Measurements from ENCODE around the gene RPS10. TPM values are rescaled to one million over a fixed set of nuclear protein-coding genes. Genes with fewer than 3 reads are reported as not detected.

The RPS10 gene
- total and polyA plus RNA-seq, 12 donors, result 551 to 2,567 (median 630) TPM

DNA sequence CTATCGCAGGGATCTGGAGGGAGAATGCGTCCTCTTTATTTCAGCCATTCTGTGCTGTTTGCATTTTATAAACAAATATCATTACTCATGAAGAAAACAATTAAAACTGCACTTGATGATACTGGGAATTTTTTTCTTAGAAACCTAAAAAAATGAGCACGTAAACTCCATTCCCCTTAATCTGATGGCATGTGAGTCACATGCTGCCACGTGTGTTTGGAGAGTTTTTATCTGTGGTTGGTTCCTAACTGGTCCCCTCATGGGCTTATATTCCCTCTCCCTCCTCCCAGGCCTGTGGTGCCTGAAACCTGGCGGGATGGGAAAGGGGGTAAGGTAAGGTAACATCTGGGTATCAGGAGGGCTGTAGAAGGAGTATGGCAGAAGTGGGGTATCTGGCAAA is 46.6 kb upstream of the RPS10 start:
- no peaks in the 10 kb centered on the region for H3K4me1 ChIP-seq
- 81 to 85% methylated on average over 5 of the region's 5 CpGs for WGBS, 2 donors
- peaks cover 0 to 12% (median 0%) of the 10 kb centered on the region in 11 donors for H3K9me3 ChIP-seq
- ATAC-seq, result no peak
- TF ChIP-seq, protein P1, sequence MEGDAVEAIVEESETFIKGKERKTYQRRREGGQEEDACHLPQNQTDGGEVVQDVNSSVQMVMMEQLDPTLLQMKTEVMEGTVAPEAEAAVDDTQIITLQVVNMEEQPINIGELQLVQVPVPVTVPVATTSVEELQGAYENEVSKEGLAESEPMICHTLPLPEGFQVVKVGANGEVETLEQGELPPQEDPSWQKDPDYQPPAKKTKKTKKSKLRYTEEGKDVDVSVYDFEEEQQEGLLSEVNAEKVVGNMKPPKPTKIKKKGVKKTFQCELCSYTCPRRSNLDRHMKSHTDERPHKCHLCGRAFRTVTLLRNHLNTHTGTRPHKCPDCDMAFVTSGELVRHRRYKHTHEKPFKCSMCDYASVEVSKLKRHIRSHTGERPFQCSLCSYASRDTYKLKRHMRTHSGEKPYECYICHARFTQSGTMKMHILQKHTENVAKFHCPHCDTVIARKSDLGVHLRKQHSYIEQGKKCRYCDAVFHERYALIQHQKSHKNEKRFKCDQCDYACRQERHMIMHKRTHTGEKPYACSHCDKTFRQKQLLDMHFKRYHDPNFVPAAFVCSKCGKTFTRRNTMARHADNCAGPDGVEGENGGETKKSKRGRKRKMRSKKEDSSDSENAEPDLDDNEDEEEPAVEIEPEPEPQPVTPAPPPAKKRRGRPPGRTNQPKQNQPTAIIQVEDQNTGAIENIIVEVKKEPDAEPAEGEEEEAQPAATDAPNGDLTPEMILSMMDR (IDR thresholded peaks at IDR 0.05), result no peak
- no peak overlapping the region for H3K4me3 ChIP-seq
- H3K27ac ChIP-seq, result no peak overlapping the region
- H3K27me3 ChIP-seq, result no peaks in the 10 kb centered on the region
- DNase-seq, result no peak
- no peaks in the 10 kb centered on the region for H3K36me3 ChIP-seq
- intact Hi-C loops (cut with DNase I), result no loop called here

DNA sequence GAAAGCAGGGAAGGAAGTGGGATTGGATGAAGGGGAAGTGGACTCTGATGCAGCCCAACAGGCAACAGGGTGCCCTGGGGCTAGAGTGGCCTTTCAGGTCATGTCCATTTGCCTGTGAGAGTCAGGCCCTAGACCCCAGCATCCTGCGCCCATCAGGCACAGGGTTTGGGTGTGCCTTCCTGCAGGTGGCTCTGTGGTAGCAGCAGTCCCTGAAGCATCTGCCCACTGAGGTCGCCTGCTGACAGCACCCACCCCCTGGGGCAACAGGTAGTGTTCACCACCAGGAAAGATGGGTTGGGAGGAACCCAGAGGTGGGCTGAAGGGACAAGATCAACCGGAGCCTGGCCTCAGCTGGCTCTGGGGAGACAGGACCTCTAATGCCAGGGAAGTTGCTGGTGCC is 43.6 kb upstream of the RPS10 start:
- no peak for ATAC-seq
- Histone ChIP-seq H3K9me3 (peaks cover 0 to 12% (median 0%) of the 10 kb centered on the region in 11 donors), H3K27ac (no peak overlapping the region), H3K4me3 (no peak overlapping the region), H3K27me3 (peaks cover 0 to 27% (median 22%) of the 10 kb centered on the region in 7 donors), H3K36me3 (no peaks in the 10 kb centered on the region), H3K4me1 (peaks cover 0 to 14% (median 6%) of the 10 kb centered on the region in 9 donors)
- no peak for DNase-seq
- TF ChIP-seq, protein P1 (IDR thresholded peaks at IDR 0.05), result no peak
- intact Hi-C loops (cut with DNase I), result loop anchor here in 3 of 10 donors (10.0 kb wide), 2 partner anchors 135 to 235 kb away; no protein-coding TSS in a partner anchor
- WGBS, 2 donors, result 77 to 87% methylated on average over 3 of the region's 3 CpGs

GRCh38 chr6:34468378-34468892 is 42.6 kb upstream of the RPS10 start:
- Histone ChIP-seq H3K27me3 (peaks cover 0 to 36% (median 26%) of the 10 kb centered on the region in 7 donors), H3K4me3 (no peak overlapping the region), H3K9me3 (peaks cover 0 to 2% (median 0%) of the 10 kb centered on the region in 11 donors), H3K36me3 (no peaks in the 10 kb centered on the region), H3K4me1 (peaks cover 0 to 14% (median 6%) of the 10 kb centered on the region in 9 donors), H3K27ac (no peak overlapping the region)
- ATAC-seq (peak in 1 of 8 donors; percentile 8), DNase-seq (no peak)
- intact Hi-C loops (cut with DNase I), result loop anchor here in 3 of 10 donors (10.0 kb wide), 2 partner anchors 136 to 236 kb away; no protein-coding TSS in a partner anchor
- TF ChIP-seq, protein P1 (IDR thresholded peaks at IDR 0.05), result no peak
- WGBS, 2 donors, result 78 to 79% methylated on average over 4 of the region's 4 CpGs

GRCh38 chr6:34466242-34467185 is 40.6 kb upstream of the RPS10 start:
- Histone ChIP-seq H3K27me3 (peaks cover 0 to 36% (median 26%) of the 10 kb centered on the region in 7 donors), H3K4me1 (peaks cover 0 to 14% (median 6%) of the 10 kb centered on the region in 9 donors), H3K27ac (no peak overlapping the region), H3K4me3 (peak overlapping the region; percentile 18 to 56 (median 48)), H3K9me3 (no peaks in the 10 kb centered on the region), H3K36me3 (no peaks in the 10 kb centered on the region)
- intact Hi-C loops (cut with DNase I), result loop anchor here in 3 of 10 donors (10.0 kb wide), 2 partner anchors 138 to 238 kb away; no protein-coding TSS in a partner anchor
- ATAC-seq (peak in 3 of 8 donors; percentile 4 to 16 (median 5)), DNase-seq (peak in 1 of 2 donors; percentile 20)
- 25 to 26% methylated on average over 28 of the region's 28 CpGs for WGBS, 2 donors
- TF ChIP-seq, protein P1 (IDR thresholded peaks at IDR 0.05), result no peak
